ENCODE results near the gene CUL3. TPM values are rescaled to one million over a fixed set of nuclear protein-coding genes. Genes with fewer than 3 reads are reported as not detected.

Gene CUL3
- total and polyA plus RNA-seq, 10 of the 15 experiments (the other 5 are each of a cell fraction or from before 2014, with no cell fraction given), result 22.0 to 95.4 (median 53.4) TPM

- peak; percentile 83 for ATAC-seq
- TF ChIP-seq MEF2B (IDR thresholded peaks at IDR 0.05; ENCODE audit: partially characterized antibody, poor library complexity, severe bottlenecking) (peak; percentile 23), YY1 (IDR thresholded peaks at IDR 0.05; ENCODE audit: low read depth, low read length) (peak; percentile 33; the same call in 1 of the 2 replicates), RUNX3 (IDR thresholded peaks at IDR 0.05; ENCODE audit: low read length) (peak; percentile 60), ZNF217 (IDR thresholded peaks at IDR 0.05) (0 out of 2 replicates have a peak, but pooled peaks have one; percentile 19), ZNF24 (IDR thresholded peaks at IDR 0.05) (peak; percentile 96), HDAC6 (IDR thresholded peaks at IDR 0.05; ENCODE audit: unreplicated experiment) (no peak), BCL11A (IDR thresholded peaks at IDR 0.05; ENCODE audit: low read depth, low read length) (no peak), ZNF687 (IDR thresholded peaks at IDR 0.05) (peak; percentile 67), EP300 (IDR thresholded peaks at IDR 0.05; ENCODE audit: borderline replicate concordance in 1 of 2, control insufficient read depth in 1 of 2, low read depth in 2 of 2, low read length in 2 of 2) (peak in 1 of 2 experiments; percentile 26; a peak in 1 of 4 replicates), BHLHE40 (IDR thresholded peaks at IDR 0.05; ENCODE audit: borderline replicate concordance in 1 of 2, low read depth in 2 of 2, low read length in 1 of 2) (no peak)
- TF ChIP-seq, protein P1, sequence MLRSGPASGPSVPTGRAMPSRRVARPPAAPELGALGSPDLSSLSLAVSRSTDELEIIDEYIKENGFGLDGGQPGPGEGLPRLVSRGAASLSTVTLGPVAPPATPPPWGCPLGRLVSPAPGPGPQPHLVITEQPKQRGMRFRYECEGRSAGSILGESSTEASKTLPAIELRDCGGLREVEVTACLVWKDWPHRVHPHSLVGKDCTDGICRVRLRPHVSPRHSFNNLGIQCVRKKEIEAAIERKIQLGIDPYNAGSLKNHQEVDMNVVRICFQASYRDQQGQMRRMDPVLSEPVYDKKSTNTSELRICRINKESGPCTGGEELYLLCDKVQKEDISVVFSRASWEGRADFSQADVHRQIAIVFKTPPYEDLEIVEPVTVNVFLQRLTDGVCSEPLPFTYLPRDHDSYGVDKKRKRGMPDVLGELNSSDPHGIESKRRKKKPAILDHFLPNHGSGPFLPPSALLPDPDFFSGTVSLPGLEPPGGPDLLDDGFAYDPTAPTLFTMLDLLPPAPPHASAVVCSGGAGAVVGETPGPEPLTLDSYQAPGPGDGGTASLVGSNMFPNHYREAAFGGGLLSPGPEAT (IDR thresholded peaks at IDR 0.05; ENCODE audit: low read depth), result peak; percentile 68
- TF ChIP-seq, protein P2, sequence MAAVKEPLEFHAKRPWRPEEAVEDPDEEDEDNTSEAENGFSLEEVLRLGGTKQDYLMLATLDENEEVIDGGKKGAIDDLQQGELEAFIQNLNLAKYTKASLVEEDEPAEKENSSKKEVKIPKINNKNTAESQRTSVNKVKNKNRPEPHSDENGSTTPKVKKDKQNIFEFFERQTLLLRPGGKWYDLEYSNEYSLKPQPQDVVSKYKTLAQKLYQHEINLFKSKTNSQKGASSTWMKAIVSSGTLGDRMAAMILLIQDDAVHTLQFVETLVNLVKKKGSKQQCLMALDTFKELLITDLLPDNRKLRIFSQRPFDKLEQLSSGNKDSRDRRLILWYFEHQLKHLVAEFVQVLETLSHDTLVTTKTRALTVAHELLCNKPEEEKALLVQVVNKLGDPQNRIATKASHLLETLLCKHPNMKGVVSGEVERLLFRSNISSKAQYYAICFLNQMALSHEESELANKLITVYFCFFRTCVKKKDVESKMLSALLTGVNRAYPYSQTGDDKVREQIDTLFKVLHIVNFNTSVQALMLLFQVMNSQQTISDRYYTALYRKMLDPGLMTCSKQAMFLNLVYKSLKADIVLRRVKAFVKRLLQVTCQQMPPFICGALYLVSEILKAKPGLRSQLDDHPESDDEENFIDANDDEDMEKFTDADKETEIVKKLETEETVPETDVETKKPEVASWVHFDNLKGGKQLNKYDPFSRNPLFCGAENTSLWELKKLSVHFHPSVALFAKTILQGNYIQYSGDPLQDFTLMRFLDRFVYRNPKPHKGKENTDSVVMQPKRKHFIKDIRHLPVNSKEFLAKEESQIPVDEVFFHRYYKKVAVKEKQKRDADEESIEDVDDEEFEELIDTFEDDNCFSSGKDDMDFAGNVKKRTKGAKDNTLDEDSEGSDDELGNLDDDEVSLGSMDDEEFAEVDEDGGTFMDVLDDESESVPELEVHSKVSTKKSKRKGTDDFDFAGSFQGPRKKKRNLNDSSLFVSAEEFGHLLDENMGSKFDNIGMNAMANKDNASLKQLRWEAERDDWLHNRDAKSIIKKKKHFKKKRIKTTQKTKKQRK (IDR thresholded peaks at IDR 0.05; ENCODE audit: low read depth, low read length), result no peak
Measured at GRCh38 chr2:224545884-224546644, 39.1 kb downstream of the CUL3 start.

More at GRCh38 chr2:224545884-224546644, 39.1 kb downstream of the CUL3 start:
- H3K4me2 ChIP-seq (ENCODE audit: control insufficient read depth, insufficient read depth), result peak overlapping the region; percentile 34; the same call in 1 of the 2 replicates
- H3K9me3 ChIP-seq (replicated peaks; ENCODE audit: control insufficient read depth, insufficient read depth, low read length), result no peaks in the 10 kb centered on the region; the same call in 2 of the 3 replicates
- peaks cover 3% of the 10 kb centered on the region; the same call in 1 of the 2 replicates for H3K4me1 ChIP-seq (ENCODE audit: control insufficient read depth, insufficient read depth, low read length)
- no TSS peak for BruUV-seq (replicated peaks)
- ChIA-PET CTCF (interaction anchor here (0.6 to 1.4 kb wide), 7 partner anchors 10 to 106 kb away, joined by 3 to 5 read pairs (median 3); no protein-coding TSS in a partner anchor), SMC1A (ENCODE audit: uncharacterized antibody, unreplicated experiment) (interaction anchor here (0.9 to 7.1 kb wide), 10 partner anchors 12 to 493 kb away, joined by 3 to 47 read pairs (median 4); no protein-coding TSS in a partner anchor), POLR2A (interaction anchor here (0.6 to 2.2 kb wide), 8 partner anchors 13 to 115 kb away, joined by 3 to 11 read pairs (median 4); no protein-coding TSS in a partner anchor), RAD21 (ENCODE audit: unreplicated experiment) (interaction anchor here (0.6 to 2.2 kb wide), 10 partner anchors 14 to 686 kb away, joined by 3 to 16 read pairs (median 4); partner anchors contain the start of gene CUL3)
- H3K79me2 ChIP-seq (ENCODE audit: control insufficient read depth, insufficient read depth, low read length), result peaks cover 54% of the 10 kb centered on the region
- WGBS (ENCODE audit: insufficient coverage, insufficient replicate concordance, low lambda C conversion rate, missing lambda C conversion rate), result 51% methylated on average over 6 of the region's 6 CpGs
- H4K20me1 ChIP-seq (ENCODE audit: control insufficient read depth, insufficient read depth), result no peaks in the 10 kb centered on the region
- H3K27me3 ChIP-seq (replicated peaks in 1 of 2; ENCODE audit: control insufficient read depth in 2 of 2, insufficient read depth in 2 of 2, low read length in 1 of 2), result no peaks in the 10 kb centered on the region
- no peak overlapping the region for H2AFZ ChIP-seq (ENCODE audit: control insufficient read depth, low read depth, low read length)
- FAIRE-seq (no peak), DNase-seq (ENCODE audit: low read depth, low spot score) (no peak)
- H3K36me3 ChIP-seq (ENCODE audit: control insufficient read depth in 2 of 2, insufficient read depth in 2 of 2, low read length in 1 of 2), result peaks cover 7 to 8% of the 10 kb centered on the region in 2 experiments; a peak in 3 of 4 replicates
- intact Hi-C loops (cut with micrococcal nuclease; ENCODE audit: unreplicated experiment) (no loop called here), in situ Hi-C loops (cut with MboI) (no loop called here)
- H3K27ac ChIP-seq (ENCODE audit: control insufficient read depth, insufficient read depth), result no peak overlapping the region; the same call in 1 of the 2 replicates
- no peak overlapping the region for H3K9ac ChIP-seq (ENCODE audit: control insufficient read depth, insufficient read depth, low read length)
- H3K4me3 ChIP-seq, result no peak overlapping the region

Measured in GM12878 (cell line).